ENCODE data around the gene KBTBD12. TPM values are rescaled to one million over a fixed set of nuclear protein-coding genes. Genes with fewer than 3 reads are reported as not detected.

The KBTBD12 gene
- total and polyA plus RNA-seq, 10 of the 15 experiments (the other 5 are each of a cell fraction or from before 2014, with no cell fraction given) = 0.01 to 0.11 TPM; not detected in 8

GRCh38 chr3:127997961-127998360 is 82.9 kb downstream of the KBTBD12 start (continued):
- no peak for TF ChIP-seq SUPT20H (IDR thresholded peaks at IDR 0.05; ENCODE audit: borderline replicate concordance, control insufficient read depth, low read depth, low read length)
- no peak for TF ChIP-seq BCLAF1 (IDR thresholded peaks at IDR 0.05)
- TF ChIP-seq, protein P1, sequence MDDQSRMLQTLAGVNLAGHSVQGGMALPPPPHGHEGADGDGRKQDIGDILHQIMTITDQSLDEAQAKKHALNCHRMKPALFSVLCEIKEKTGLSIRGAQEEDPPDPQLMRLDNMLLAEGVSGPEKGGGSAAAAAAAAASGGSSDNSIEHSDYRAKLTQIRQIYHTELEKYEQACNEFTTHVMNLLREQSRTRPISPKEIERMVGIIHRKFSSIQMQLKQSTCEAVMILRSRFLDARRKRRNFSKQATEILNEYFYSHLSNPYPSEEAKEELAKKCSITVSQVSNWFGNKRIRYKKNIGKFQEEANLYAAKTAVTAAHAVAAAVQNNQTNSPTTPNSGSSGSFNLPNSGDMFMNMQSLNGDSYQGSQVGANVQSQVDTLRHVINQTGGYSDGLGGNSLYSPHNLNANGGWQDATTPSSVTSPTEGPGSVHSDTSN (IDR thresholded peaks at IDR 0.05; ENCODE audit: insufficient replicate concordance, low read depth, low read length) = no peak
- no peak for TF ChIP-seq CHD2 (IDR thresholded peaks at IDR 0.05; ENCODE audit: borderline replicate concordance, low read depth, low read length)
- no peak for TF ChIP-seq WRNIP1 (IDR thresholded peaks at IDR 0.05; ENCODE audit: borderline replicate concordance, low read depth, low read length)
- TF ChIP-seq TBL1XR1 (IDR thresholded peaks at IDR 0.05; ENCODE audit: low read depth, low read length) = no peak
- no peak for TF ChIP-seq SMARCA5 (IDR thresholded peaks at IDR 0.05)

DNA sequence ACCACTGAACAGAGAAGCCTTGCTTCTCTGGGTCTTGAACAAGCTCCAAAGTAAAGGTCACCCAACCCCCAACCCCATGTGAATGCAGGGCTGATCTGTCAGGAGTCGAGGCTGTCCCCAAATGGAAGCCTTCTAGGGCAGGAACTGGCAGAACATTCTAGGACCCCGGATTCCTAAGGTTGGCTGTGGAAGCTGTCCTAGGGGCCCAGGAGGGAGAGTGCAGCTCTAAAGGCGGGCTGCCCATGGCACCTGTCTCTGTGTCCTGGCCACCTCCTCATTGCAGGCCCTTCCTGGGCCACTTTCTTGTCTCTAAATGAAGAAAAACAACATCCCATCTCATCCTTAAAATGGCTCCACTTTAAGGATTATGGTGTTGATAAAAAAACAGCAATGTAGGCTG is 83.6 kb downstream of the KBTBD12 start:
- H3K9me3 ChIP-seq (replicated peaks; ENCODE audit: control insufficient read depth, insufficient read depth, low read length) = no peaks in the 10 kb centered on the region; the same call in 2 of the 3 replicates
- RAD21 ChIA-PET (ENCODE audit: unreplicated experiment) = no interaction called here
- BruUV-seq (replicated peaks) = no TSS peak
- H3K27me3 ChIP-seq (replicated peaks in 1 of 2; ENCODE audit: control insufficient read depth in 2 of 2, insufficient read depth in 2 of 2, low read length in 1 of 2) = peaks cover 2 to 8% of the 10 kb centered on the region in 2 experiments; a peak in 3 of 4 replicates
- H2AFZ ChIP-seq (ENCODE audit: control insufficient read depth, low read depth, low read length) = no peak overlapping the region
- H3K9ac ChIP-seq (ENCODE audit: control insufficient read depth, insufficient read depth, low read length) = no peak overlapping the region
- in situ Hi-C loops (cut with MboI) = no loop called here
- POLR2A ChIA-PET = no interaction called here
- no peak overlapping the region for H3K4me3 ChIP-seq
- CTCF ChIA-PET = no interaction called here
- no peak overlapping the region for H3K4me2 ChIP-seq (ENCODE audit: control insufficient read depth, insufficient read depth)
- no peaks in the 10 kb centered on the region for H3K4me1 ChIP-seq (ENCODE audit: control insufficient read depth, insufficient read depth, low read length)
- intact Hi-C loops (cut with micrococcal nuclease; ENCODE audit: unreplicated experiment) = no loop called here
- ATAC-seq (no peak), DNase-seq (ENCODE audit: low read depth, low spot score) (no peak), FAIRE-seq (no peak)
- no peaks in the 10 kb centered on the region for H3K79me2 ChIP-seq (ENCODE audit: control insufficient read depth, insufficient read depth, low read length)
- no peaks in the 10 kb centered on the region for H4K20me1 ChIP-seq (ENCODE audit: control insufficient read depth, insufficient read depth)
- 26% methylated on average over 3 of the region's 3 CpGs for WGBS (ENCODE audit: insufficient coverage, insufficient replicate concordance, low lambda C conversion rate, missing lambda C conversion rate)
- SMC1A ChIA-PET (ENCODE audit: uncharacterized antibody, unreplicated experiment) = interaction anchor here (1.0 kb wide), 2 partner anchors 14 to 47 kb away, joined by 3 to 5 read pairs; no protein-coding TSS in a partner anchor
- no peaks in the 10 kb centered on the region for H3K36me3 ChIP-seq (ENCODE audit: control insufficient read depth in 2 of 2, insufficient read depth in 2 of 2, low read length in 1 of 2)
- H3K27ac ChIP-seq (ENCODE audit: control insufficient read depth, insufficient read depth) = no peak overlapping the region
- no peak for TF ChIP-seq JUND (IDR thresholded peaks at IDR 0.05; ENCODE audit: low read depth, low read length)
- TF ChIP-seq, protein P2, sequence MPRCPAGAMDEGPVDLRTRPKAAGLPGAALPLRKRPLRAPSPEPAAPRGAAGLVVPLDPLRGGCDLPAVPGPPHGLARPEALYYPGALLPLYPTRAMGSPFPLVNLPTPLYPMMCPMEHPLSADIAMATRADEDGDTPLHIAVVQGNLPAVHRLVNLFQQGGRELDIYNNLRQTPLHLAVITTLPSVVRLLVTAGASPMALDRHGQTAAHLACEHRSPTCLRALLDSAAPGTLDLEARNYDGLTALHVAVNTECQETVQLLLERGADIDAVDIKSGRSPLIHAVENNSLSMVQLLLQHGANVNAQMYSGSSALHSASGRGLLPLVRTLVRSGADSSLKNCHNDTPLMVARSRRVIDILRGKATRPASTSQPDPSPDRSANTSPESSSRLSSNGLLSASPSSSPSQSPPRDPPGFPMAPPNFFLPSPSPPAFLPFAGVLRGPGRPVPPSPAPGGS (IDR thresholded peaks at IDR 0.05; ENCODE audit: borderline replicate concordance, insufficient read depth, low read depth, low read length, poor library complexity, severe bottlenecking) = no peak
- TF ChIP-seq SREBF2 (IDR thresholded peaks at IDR 0.05; ENCODE audit: low read length) = no peak
- TF ChIP-seq, protein P3, sequence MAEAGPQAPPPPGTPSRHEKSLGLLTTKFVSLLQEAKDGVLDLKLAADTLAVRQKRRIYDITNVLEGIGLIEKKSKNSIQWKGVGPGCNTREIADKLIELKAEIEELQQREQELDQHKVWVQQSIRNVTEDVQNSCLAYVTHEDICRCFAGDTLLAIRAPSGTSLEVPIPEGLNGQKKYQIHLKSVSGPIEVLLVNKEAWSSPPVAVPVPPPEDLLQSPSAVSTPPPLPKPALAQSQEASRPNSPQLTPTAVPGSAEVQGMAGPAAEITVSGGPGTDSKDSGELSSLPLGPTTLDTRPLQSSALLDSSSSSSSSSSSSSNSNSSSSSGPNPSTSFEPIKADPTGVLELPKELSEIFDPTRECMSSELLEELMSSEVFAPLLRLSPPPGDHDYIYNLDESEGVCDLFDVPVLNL (IDR thresholded peaks at IDR 0.05; ENCODE audit: low read depth, low read length) = no peak
- TF ChIP-seq CREB1 (IDR thresholded peaks at IDR 0.05; ENCODE audit: low read depth) = no peak
- TF ChIP-seq, protein P4, sequence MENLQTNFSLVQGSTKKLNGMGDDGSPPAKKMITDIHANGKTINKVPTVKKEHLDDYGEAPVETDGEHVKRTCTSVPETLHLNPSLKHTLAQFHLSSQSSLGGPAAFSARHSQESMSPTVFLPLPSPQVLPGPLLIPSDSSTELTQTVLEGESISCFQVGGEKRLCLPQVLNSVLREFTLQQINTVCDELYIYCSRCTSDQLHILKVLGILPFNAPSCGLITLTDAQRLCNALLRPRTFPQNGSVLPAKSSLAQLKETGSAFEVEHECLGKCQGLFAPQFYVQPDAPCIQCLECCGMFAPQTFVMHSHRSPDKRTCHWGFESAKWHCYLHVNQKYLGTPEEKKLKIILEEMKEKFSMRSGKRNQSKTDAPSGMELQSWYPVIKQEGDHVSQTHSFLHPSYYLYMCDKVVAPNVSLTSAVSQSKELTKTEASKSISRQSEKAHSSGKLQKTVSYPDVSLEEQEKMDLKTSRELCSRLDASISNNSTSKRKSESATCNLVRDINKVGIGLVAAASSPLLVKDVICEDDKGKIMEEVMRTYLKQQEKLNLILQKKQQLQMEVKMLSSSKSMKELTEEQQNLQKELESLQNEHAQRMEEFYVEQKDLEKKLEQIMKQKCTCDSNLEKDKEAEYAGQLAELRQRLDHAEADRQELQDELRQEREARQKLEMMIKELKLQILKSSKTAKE (IDR thresholded peaks at IDR 0.05; ENCODE audit: low read depth, poor library complexity, severe bottlenecking) = no peak
- TF ChIP-seq FOS (IDR thresholded peaks at IDR 0.05; ENCODE audit: borderline replicate concordance, extremely low read depth, insufficient read length) = no peak

Measured in GM12878 (cell line).